ENCODE results near the gene ELP5.
A peak's percentile ranks its signal among the peaks of the same experiment; 100 is the strongest.

GRCh38 chr17:7220593-7221277 lies 31.3 kb upstream of the ELP5 start:
- TF ChIP-seq CTCF (IDR thresholded peaks at IDR 0.05; ENCODE audit: poor library complexity) (peak; percentile 45), EZH2 (IDR thresholded peaks at IDR 0.05; ENCODE audit: borderline replicate concordance) (no peak), EZH2phosphoT487 (IDR thresholded peaks at IDR 0.05; ENCODE audit: low read depth, severe bottlenecking, unreplicated experiment) (no peak)
